MM.1S (cell line): ENCODE measurements around the gene BEND7.

ENCODE experiments used
- DNase-seq: peaks from one replicate; pipeline ENCODE4 v3.0.0-alpha.2; 2015
- H2AFZ ChIP-seq: fragments of 300-600 bp; sonication (generic); 2 replicates; pipeline ENCODE4 v1.6.0; 2016; ENCODE audit warnings: antibody characterized with exemption, low read length
- H3F3A ChIP-seq: fragments of 300-600 bp; sonication (generic); 2 replicates; pipeline ENCODE4 v1.6.1; 2016; ENCODE audit warnings: mild to moderate bottlenecking, antibody characterized with exemption, low read length, moderate library complexity, mixed read lengths; ENCODE audit not compliant: insufficient read depth
- H3K27ac ChIP-seq: fragments of 300-600 bp; sonication (generic); 2 replicates; pipeline ENCODE4 v1.5.1; 2016; ENCODE audit warnings: mild to moderate bottlenecking, low read length
- H3K27me3 ChIP-seq: fragments of 300-600 bp; sonication (generic); replicated peaks from 2 replicates; pipeline ENCODE4 v1.6.0; 2016; ENCODE audit warnings: low read length; ENCODE audit not compliant: insufficient read depth
- H3K36me3 ChIP-seq: fragments of 300-600 bp; sonication (generic); replicated peaks from 2 replicates; pipeline ENCODE4 v1.6.1; 2016; ENCODE audit warnings: mild to moderate bottlenecking, low read length, mixed read lengths; ENCODE audit not compliant: insufficient read depth
- H3K4me1 ChIP-seq: fragments of 300-600 bp; sonication (generic); 2 replicates; pipeline ENCODE4 v1.6.1; 2016; ENCODE audit warnings: low read length, mixed read lengths
- H3K4me2 ChIP-seq: fragments of 300-600 bp; sonication (generic); 2 replicates; pipeline ENCODE4 v1.6.0; 2016; ENCODE audit warnings: low read depth, low read length
- H3K4me3 ChIP-seq: fragments of 300-600 bp; sonication (generic); 2 replicates; pipeline ENCODE4 v1.5.1; 2016; ENCODE audit warnings: low read length, mixed read lengths
- H3K79me2 ChIP-seq: fragments of 300-600 bp; sonication (generic); 2 replicates; pipeline ENCODE4 v1.6.1; 2016; ENCODE audit warnings: mixed run types, low read length, mixed read lengths
- H3K9ac ChIP-seq: fragments of 300-600 bp; sonication (generic); 2 replicates; pipeline ENCODE4 v1.6.1; 2016; ENCODE audit warnings: low read length, mixed read lengths
- H3K9me2 ChIP-seq: fragments of 300-600 bp; sonication (generic); replicated peaks from 2 replicates; pipeline ENCODE4 v1.6.1; 2016; ENCODE audit warnings: mild to moderate bottlenecking, low read length, mixed read lengths; ENCODE audit not compliant: insufficient read depth
- H3K9me3 ChIP-seq: fragments of 300-600 bp; sonication (generic); replicated peaks from 2 replicates; pipeline ENCODE4 v1.6.1; 2016; ENCODE audit warnings: mild to moderate bottlenecking, low read length, mixed read lengths; ENCODE audit not compliant: insufficient read depth
- H4K20me1 ChIP-seq: fragments of 300-600 bp; sonication (generic); 2 replicates; pipeline ENCODE4 v1.6.1; 2016; ENCODE audit warnings: mild to moderate bottlenecking, low read length, moderate library complexity, mixed read lengths; ENCODE audit not compliant: insufficient read depth
- EZH2 ChIP-seq: fragments of 300-600 bp; sonication (generic); optimal IDR thresholded peaks from 2 replicates; pipeline ENCODE3; 2017; ENCODE audit warnings: low read depth, mild to moderate bottlenecking, antibody characterized with exemption, low read length, mixed read lengths
- EZH2phosphoT487 ChIP-seq: fragments of 300-600 bp; sonication (generic); IDR thresholded peaks from 2 replicates; pipeline ENCODE4 v1.6.1; 2018; ENCODE audit warnings: antibody characterized with exemption, low read length
- TF ChIP-seq, protein P1 (sequence below): fragments of 300-600 bp; sonication (generic); IDR thresholded peaks from 2 replicates; pipeline ENCODE4 v1.5.1; 2016; ENCODE audit warnings: antibody characterized with exemption, low read length, mixed read lengths

Gene BEND7

DNA sequence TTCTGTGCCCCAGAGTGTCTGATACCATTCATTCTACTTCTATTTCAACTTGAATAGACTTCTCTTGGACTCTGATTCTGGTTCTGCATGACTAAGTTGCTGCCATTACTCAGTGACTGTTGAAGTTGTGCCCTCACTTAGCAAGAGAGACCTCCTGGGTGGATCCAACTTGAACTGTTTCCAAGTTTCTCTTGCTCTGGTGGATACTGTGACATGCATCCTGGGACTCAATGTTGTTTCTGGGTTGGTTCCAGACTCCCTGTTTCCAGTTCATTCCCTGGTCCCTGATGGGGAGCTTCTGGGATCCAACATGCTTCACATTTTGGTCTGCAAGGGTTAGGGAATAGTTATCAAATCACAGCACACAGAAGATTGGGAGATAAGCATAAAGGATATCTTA, 31.8 kb upstream of the BEND7 start:
- Histone ChIP-seq H3K9ac (no peak overlapping the region), H3K27ac (no peak overlapping the region), H2AFZ (no peak overlapping the region), H3K9me3 (no peaks in the 10 kb centered on the region), H3K9me2 (no peaks in the 10 kb centered on the region), H3F3A (no peaks in the 10 kb centered on the region), H3K4me2 (no peak overlapping the region), H3K4me1 (no peaks in the 10 kb centered on the region), H3K4me3 (no peak overlapping the region), H4K20me1 (no peaks in the 10 kb centered on the region), H3K27me3 (no peaks in the 10 kb centered on the region), H3K36me3 (no peaks in the 10 kb centered on the region), H3K79me2 (no peaks in the 10 kb centered on the region)
- TF ChIP-seq EZH2phosphoT487 (no peak), EZH2 (no peak)
- TF ChIP-seq, protein P1, sequence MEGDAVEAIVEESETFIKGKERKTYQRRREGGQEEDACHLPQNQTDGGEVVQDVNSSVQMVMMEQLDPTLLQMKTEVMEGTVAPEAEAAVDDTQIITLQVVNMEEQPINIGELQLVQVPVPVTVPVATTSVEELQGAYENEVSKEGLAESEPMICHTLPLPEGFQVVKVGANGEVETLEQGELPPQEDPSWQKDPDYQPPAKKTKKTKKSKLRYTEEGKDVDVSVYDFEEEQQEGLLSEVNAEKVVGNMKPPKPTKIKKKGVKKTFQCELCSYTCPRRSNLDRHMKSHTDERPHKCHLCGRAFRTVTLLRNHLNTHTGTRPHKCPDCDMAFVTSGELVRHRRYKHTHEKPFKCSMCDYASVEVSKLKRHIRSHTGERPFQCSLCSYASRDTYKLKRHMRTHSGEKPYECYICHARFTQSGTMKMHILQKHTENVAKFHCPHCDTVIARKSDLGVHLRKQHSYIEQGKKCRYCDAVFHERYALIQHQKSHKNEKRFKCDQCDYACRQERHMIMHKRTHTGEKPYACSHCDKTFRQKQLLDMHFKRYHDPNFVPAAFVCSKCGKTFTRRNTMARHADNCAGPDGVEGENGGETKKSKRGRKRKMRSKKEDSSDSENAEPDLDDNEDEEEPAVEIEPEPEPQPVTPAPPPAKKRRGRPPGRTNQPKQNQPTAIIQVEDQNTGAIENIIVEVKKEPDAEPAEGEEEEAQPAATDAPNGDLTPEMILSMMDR, result no peak
- no peak for DNase-seq

DNA sequence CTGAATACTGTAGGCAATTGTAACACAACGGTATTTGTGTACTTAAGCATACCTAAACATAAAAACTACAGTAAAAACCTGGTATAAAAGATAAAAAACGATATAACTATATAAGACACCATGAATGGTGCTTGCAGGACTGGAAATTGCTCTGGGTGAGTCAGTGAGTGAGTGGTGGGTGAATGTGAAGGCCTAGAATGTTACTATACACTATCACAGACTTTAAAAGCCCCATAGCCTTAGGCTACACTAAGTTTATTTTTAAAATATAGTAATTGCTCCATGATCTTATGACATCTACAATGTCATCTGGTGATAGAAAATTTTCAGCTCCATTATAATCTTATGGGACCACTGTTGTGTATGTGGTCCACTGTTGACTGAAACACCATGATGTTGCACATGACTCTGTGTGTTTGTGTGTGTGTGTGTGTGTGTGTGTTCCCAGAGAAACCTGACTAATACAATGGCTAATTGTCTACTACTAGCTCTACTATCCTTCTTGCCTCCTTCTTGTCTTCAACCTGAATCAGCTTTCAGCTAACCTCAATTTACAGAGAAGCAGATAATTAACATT, 30.4 kb upstream of the BEND7 start:
- no peak overlapping the region for H3K4me2 ChIP-seq
- H3K27me3 ChIP-seq, result no peaks in the 10 kb centered on the region
- H3K9me2 ChIP-seq, result no peaks in the 10 kb centered on the region
- no peak overlapping the region for H3K4me3 ChIP-seq
- H2AFZ ChIP-seq, result no peak overlapping the region
- no peaks in the 10 kb centered on the region for H3K36me3 ChIP-seq
- no peak overlapping the region for H3K9ac ChIP-seq
- H3F3A ChIP-seq, result no peaks in the 10 kb centered on the region
- no peaks in the 10 kb centered on the region for H3K9me3 ChIP-seq
- H3K27ac ChIP-seq, result no peak overlapping the region
- no peaks in the 10 kb centered on the region for H3K4me1 ChIP-seq
- no peak for DNase-seq
- no peaks in the 10 kb centered on the region for H4K20me1 ChIP-seq
- TF ChIP-seq, protein P1, result no peak
- TF ChIP-seq EZH2phosphoT487 (no peak), EZH2 (no peak)
- no peaks in the 10 kb centered on the region for H3K79me2 ChIP-seq

- no peaks in the 10 kb centered on the region for H4K20me1 ChIP-seq
- H3K4me3 ChIP-seq, result no peak overlapping the region
- H3K9me3 ChIP-seq, result no peaks in the 10 kb centered on the region
- H3K36me3 ChIP-seq, result no peaks in the 10 kb centered on the region
- no peaks in the 10 kb centered on the region for H3K9me2 ChIP-seq
- no peaks in the 10 kb centered on the region for H3K27me3 ChIP-seq
- no peak overlapping the region for H3K9ac ChIP-seq
- H3K27ac ChIP-seq, result no peak overlapping the region
- TF ChIP-seq EZH2phosphoT487 (no peak), EZH2 (no peak)
- TF ChIP-seq, protein P1, result no peak
- H3K79me2 ChIP-seq, result no peaks in the 10 kb centered on the region
- H3K4me2 ChIP-seq, result no peak overlapping the region
- no peaks in the 10 kb centered on the region for H3F3A ChIP-seq
- no peak for DNase-seq
- no peak overlapping the region for H2AFZ ChIP-seq
- H3K4me1 ChIP-seq, result no peaks in the 10 kb centered on the region
Observed at GRCh38 chr10:13555884-13556510, 27.2 kb upstream of the BEND7 start.
